ENCODE measurements around the gene NID1.
"Not testable (repeated sequence)": the region's sequence is repeated elsewhere in the genome, so short reads cannot be mapped to it uniquely, and the experiment has no call there.

The NID1 gene

DNA sequence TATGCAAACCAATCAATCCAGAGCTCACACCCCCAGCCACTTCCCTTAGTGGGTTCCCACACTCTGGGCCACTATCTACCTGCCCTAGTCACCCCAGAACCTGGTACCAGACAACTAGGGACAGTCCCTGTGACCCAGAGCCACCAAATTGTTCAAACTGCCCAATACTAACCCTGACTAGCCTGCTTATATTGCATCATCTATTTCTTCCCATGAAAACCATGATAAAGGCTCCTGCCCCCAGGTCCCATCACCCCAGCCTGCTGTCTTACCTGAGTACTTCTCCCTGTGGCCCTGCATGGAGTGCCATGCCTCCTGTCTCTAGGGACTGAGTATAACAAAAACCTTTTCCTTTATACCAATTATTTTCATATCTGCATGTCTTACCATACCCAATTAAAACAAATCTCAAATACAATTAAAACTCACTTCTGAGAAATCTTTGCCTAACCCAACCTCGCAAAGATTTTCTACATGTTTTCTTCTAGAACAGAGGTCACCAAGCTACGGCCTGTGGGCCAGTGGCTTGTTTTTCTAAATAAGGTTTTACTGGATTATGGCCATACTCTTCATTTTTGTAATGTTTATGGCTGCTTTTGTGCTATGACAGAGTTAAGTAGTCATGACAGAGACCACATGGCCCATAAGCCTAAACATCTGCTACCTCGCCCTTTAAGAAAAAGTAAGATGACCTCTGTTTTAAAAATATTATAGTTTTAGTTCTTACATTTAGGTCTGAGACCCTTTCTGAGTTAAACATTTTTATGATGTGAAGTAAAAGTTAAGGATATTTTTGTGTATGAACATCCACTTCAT is 31.0 kb upstream of the NID1 start:
- FAIRE-seq: no peak

DNA sequence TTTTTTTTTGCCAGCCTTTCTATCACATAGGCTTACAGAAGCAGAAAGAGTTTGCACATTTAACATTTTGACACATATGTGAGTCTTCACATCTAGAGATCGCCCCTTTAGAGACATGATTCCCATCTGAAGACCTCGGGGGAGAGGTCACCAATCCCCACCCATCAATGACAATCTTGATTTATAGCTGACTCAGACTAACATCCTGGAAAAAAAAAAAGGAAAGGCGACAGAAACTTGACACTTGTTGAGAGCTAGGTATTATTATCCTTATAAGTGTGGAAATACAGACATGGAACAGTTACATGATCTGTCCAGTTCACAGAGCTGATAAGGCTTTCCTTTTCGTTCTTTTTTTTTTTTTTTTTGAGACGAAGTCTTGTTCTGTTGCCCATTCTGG is 28.0 kb upstream of the NID1 start:
- no peak for FAIRE-seq

DNA sequence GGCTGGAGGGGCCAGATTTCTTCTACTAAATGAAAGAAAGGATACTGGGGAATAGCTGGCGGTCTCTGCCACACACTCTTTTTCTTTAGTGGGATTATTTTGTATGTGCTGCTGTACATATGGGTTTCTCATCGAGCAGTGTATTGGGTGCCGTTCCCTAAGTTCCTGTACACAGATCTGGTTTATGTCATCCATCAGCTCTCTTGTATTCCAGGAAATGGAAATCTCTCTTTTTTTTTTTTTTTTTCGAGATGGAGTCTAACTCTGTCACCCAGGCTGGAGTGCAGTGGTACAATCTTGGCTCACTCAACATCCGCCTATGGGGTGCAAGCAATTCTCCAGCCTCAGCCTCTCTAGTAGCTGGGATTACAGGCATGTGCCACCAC is 27.0 kb upstream of the NID1 start:
- FAIRE-seq: no peak

DNA sequence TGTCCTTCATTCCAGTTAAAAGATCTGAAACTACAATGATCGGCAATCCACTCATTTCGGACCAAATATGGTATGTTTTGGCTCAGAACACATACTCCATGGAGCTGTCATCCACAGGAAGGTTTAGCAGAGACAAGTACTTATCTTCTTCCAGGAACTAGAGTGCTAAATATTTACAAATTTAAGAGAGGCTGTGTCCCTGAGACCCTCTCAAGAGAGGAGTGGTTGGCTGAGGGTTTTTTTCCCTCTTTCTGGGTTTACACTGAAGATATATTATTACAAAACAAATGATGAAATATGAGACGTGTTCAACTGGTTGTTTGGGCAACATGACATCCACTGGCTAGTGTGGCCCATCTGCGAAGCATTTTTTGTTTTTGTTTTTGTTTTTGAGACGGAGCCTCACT is 25.9 kb upstream of the NID1 start:
- FAIRE-seq: no peak

DNA sequence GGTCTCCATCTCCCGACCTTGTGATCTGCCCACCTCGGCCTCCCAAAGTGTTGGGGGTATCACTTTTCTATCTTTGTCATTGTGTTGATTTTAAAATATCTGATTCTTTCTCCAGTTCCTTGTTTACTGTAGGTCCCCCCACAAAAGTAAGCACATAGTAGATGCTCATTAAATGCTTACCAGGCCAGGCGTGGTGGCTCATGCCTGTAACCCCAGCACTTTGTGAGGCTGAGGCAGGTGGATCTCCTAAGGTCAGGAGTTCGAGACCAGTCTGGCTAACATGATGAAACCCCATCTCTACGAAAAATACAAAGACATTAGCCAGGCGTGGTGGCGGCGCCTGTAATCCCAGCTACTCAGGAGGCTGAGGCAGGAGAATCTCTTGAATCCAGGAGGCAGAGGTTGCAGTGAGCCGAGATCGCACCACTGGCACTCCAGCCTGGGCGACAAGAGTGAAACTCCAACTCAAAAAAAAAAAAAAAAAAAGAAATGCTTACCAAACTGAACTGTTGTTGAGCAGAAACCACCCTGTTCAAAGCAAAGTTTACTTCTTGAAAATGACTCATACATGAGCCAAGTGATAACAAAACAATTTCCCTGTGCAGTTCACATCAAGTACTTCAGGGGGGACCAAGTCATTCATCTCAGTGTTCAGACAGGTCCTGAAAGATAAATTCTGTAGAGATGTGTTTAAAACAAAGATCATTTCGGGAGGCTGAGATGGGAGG is 24.3 kb upstream of the NID1 start:
- no peak for FAIRE-seq

DNA sequence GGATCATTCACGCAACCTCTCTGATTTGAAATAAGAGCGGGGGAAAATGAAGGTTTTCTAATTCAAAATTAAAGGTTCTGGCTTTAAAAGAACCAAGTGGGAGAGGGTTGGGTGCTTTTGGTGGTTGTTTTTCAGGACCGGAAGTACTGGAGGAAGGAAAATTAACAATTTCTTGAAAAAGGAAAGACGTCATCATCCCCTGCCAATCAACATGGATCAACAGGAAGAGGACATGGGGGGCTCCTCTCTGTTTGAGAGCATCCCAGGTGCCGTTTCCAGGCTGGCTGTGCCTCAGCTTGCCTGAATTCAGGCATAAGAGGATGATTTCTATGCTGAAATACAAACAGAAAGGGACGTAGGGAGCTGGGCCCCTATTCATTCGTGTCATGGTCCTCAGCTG is 21.6 kb upstream of the NID1 start:
- no peak for FAIRE-seq

DNA sequence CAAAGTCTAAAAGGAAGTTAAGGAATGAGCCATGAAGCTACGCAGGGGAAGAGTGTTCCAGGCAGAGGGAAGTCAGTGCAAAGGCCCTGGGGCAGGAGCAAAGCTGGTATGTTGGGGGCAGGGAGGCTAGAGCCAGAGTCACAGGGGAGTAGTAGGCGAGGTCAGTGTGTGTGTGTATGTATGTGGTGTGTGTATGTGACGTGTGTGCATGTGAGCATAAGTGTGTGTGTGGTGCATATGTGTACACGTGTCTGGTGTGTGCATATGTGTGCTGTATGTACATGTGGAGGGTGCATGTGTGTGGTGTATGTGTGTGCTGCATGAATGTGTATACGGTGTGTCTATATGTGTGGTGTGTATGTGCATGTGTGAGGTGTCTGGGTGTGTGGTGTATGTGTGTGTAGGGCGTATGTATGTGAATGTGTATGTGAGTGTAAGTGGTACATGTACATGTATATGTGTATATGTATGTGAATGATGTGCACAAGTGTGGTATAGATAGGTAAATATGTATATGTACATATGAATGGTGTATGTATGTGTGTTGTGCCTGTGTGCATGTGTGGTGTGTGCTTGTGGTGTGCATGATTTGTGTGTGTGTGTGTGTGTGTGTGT is 20.8 kb upstream of the NID1 start:
- no peak for FAIRE-seq

DNA sequence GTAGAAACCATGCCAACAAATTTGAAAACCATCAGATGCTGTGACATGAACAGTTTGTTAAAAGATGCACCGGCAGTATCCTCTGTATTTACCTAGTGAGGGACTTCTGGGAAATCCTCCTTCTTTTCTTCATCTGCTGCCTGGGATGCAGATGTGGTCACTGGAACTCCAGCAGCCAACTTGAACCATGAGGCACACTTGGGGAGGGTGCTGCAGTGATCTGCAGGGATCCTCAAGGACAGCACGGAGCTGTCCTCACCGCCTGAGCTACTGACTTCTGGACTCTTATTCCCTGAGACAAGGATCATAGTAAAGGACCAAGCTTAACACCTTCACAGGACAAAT is 19.5 kb upstream of the NID1 start:
- FAIRE-seq: no peak

DNA sequence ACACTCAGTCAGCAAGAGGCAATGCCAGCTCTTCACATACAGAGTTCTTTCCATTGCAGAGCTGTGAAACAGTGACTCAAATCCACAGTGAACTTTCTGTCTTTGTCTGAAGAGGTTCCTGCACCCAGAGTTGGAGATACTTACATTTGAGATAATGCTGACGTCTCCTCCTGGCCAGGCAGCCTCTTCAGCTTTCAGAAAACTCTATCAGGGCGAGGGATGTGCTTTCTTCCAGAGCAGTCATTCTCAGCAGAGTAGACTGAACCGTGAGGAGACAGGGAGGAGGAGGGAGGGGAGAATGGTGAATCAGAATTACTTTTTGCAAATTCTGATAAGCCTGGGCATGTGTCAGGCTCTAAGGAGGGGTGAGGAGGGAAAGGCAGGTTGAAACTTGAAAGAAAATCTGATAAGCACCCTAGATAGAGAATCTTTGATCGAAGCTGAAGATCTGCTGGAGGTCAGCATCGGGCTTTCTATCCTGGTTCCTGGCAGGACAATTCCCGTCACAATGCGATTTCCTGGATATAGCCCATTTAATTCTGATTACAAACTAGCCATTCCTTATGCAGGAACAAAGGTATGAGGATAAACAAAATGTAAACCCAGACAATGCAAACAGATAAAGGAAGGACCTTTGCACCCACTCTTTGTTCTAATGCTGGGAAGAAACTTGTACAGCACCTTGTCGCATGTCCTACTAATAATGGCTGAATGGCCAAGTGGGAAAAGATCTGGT is 18.9 kb upstream of the NID1 start:
- FAIRE-seq: no peak

DNA sequence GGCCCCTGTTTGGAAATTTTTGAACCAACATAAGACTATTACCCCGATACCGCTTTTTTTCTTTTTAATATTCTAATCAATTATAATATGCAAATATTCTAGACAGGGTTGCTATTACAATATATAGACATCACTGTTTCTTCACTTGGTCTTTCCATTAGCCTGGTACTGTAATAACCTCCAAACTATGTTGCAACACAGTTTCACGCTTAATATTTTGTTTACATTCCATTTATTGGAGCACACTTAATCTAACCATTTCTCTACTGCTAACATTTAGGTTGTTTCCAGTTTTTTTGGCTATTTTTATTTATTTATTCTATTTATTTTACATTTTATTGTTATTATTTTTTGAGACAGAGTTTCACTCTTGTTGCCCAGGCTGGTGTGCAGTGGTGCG is 17.6 kb upstream of the NID1 start:
- FAIRE-seq: no peak

DNA sequence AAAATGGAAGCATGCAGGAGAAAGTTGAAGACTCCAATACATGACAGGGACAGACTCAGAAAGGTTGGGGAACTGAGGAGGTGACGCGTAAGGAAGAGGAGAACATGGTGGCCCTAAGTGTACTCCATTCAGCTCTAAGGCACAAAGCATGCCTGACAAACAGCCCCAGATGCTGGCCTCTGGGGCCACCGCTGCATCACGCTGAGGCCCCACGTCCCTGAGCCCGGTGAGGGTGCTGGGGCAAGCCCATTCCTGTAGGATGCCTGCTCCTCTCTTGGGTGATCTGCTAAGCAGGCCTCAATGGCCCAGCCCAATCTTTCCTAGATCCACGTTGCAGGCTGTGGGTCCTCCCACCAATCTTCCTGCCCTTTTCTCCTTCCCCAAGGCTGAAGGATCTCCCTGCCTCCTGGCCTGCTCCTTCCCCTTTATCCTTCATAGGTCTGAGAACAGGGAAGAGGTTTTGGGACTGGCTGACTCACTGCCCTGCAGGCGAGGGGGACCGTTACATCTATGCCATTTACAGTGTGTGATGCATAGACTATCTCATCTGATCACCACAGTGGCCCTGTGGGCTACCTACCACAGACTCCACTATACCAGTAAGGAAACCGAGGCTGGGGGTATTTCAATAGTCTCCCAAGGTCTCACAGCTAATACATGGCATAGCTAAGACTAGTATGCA is 16.8 kb upstream of the NID1 start:
- FAIRE-seq: no peak

DNA sequence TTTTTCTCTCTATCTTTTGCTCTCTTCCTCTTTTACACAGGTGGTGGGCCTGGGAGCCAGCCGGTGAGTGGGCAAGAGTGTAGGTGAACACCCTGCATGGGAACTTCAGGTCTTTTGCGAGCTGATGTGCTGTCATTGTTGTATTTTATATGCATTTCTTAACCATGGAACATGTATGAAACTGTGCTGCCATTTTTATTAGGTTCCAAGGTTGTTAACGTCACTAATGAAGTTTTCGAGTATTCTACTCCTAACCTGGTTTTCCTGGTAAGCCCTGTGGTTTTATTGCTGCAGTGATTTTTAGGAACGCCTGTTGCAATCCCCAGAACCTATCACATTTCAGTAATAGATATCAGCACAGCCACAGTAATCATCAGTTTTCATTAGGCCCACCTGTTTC is 14.8 kb upstream of the NID1 start:
- FAIRE-seq: no peak

DNA sequence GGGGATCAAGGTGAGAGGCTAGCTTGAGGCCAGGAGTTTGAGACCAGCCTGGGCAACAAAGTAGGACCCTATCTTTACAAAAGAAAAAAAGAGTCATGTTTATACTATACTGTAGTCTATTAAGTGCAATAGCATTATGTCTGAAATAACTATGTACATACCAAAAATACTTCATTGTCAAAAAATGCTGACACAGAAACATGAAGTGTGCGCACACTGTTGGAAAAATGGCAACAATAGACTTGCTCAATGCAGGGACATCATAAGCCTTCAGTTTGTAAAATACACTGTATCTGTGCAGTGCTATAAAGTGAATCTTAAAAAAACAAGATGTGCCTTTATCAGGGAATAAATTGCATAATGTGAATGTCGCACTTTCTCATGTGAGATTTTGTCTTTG is 14.1 kb upstream of the NID1 start:
- FAIRE-seq: no peak

DNA sequence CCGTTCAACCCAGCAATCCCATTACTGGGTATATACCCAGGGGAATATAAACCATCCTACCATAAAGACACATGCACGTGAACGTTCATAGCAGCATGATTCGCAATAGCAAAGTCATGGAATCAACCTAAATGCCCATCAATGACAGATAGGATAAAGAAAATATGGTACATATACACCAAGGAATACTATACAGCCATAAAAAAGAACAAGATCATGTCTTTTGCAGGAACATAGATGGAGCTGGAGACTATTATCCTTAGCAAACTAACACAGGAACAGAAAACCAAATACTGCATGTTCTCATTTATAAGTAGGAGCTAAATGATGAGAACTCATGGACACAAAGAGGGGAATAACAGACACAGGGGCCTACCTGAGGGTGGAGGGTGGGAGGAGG is 13.2 kb upstream of the NID1 start:
- FAIRE-seq: not testable (repeated sequence)

DNA sequence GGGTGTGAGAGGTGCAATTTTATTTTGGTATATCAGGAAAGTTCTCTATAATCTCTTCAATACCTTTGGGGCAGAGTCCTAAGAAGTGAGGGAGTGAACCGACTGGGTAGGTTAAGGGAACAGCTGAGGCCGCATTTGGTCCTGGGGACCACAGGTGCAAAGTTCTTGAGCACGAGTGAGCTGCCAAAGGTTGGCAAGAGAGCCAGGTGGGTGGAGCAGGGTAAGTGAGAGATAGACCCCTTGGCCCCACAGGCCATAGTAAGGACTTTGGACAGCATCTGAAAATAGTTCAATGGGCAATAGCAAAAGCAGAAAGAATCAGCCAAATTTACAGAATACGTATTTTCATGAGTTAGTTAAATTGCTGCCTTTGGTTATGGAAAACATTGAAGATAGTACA is 11.0 kb upstream of the NID1 start:
- no peak for FAIRE-seq

DNA sequence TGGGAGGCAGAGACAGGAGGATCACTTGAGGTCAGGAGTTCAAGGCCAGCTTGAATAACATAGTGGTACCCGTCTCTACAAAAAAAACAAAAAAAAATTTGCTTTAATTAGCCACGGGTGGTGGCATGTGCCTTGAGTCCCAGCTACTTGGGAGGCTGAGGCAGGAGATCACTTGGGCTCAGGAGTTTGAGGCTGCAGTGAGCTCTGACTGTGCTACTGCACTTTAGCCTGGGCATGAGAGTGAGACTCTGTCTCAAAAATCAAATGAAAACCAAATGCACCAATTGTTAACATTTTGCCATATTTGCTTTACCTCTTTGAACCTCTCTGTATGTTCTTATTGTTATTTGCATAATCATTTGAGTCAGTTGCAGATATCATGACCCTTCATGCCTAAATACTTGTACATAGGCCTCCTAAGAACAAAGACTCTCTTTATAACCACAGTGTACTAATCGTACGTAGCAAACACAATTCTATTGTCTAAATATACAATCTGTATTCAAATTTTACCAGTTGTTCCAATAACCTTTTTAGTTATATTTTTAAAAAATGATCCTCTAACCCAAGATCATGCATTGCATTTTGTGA is 8.5 kb upstream of the NID1 start:
- no peak for FAIRE-seq

DNA sequence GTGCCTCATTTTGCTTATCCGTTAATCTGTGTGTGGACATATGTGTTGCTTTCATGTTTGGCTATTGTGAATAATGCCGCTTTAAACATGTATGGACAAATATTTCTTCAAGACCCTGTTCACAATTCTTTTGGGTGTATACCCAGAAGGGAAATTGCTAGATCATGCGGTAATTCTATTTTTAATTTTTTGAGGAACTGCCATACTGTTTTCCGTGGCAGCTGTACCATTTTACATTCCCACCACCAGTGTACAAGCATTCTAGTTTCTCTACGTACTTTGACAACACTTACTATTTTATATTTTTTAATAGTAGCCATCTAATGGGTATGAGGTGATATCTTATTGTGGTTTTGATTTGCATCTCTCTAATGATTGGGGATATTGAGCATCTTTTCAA is 7.1 kb upstream of the NID1 start:
- no peak for FAIRE-seq

DNA sequence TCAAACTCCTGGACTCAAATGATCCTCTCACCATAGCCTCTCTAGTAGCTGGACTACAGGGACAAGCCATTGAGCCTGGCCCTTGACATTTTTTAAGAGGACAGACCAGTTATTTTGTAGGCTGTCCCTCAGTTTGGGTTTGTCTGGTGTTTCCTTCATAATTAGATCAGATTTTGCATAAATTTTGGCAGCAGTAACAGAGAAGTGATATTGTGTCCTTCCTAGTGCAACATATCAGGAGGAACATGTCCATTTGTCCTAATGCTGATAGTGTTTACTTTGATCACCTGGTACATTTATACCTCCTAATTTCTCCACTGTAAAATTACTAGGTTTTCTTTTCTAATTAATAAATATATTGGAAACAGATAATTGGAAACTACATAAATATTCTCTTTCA is 5.9 kb upstream of the NID1 start:
- FAIRE-seq: no peak

DNA sequence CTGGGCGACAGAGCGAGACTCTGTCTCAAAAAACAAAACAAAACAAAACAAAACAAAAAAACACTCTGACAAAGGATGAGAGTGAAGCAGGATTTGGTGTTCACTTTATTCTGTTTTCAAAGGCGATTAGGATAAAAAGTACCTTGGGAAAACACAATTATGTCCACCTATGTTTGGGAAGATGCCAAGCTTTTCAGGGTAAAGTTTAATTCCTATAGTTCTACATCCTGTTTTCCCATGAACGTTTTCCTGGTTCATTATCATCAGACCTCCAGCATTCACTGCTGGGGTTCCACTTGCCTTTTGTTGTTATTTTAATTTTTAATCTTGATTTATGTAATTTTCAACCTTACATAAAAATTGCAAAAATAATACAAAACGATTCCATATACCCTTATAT is 4.9 kb upstream of the NID1 start:
- FAIRE-seq: no peak

DNA sequence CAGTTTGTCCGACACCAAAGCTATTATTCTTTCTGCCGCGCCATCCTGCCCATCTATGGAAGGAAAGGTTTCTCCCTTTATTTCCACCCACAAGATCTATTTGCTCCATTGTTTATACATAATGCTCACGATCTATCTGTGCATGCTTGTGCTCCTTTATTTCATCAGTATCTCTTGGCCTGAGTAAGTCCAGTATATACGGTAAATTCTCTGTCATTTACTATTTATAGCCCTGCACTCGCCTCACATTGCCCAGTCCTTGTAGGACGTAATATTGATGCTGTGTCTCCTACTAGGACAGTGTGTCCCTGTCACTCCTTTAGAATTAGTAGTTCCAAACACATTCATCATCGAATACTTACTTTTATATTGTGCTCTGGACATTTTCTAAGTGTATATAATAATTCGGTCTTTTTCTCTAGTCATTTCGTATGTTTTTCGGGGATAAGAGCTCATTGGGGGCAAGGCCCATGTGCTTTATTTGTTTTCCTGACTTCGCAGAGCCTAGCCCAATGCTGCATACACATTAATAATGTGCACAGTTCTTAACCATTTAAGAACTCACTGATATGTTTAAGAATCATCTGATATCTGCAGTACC is 3.1 kb upstream of the NID1 start:
- no peak for FAIRE-seq

DNA sequence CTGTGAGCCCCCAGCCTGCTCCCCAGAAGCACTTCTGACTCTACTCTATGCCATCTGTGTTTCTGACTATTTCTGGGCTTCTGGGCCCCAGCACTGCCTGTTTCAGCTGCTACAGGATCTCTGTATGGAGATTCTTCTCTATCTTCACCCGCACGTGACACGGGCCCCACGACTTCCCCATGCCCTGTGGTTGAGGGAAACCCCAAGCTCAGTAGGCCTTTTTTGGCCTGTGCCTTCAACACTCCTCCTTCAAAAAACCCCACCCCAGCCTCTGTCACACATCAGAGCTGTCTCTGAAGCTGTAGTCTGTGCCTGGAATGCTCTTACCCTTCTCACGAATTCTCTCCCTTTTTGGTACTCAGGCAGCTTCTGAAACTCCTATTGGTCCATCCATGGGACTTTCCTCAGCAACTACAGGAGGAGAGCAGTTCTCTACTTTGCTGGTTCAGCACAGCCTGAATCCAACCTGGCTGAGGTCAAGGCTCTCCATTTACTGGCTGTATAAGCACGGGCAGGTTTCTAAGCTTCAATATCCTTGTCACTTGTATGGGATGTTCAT is 2.0 kb upstream of the NID1 start:
- no peak for FAIRE-seq

DNA sequence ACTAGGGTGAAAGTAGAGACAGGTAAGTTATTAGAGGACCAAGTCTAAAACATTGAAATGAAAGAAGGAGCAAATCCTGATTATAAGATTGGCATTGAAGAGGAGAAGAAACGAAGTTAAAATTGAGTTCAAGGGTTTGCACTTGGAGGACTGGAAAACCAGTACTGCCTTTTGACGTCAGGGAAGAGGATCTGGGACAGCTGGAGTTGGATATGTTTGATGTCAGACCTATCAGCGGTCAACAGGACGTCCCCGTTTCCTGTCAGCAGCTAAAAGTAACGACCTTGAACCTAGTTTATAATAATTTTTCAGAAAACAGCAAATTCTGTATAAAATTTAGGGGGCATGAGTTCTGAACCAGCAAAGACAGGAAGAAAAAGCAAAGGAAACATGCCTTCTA is 1.2 kb upstream of the NID1 start:
- FAIRE-seq: no peak
